Nephron (organoid): ENCODE results near the gene MMEL1.
A peak's percentile ranks its signal among the peaks of the same experiment; 100 is the strongest.

Experiments
- H3K27ac Mint-ChIP-seq, 3 experiments: 2 replicates each; pipeline ENCODE4 v1.8.0; 2020; ENCODE audit warnings: mixed read lengths in 3 of 3, mild to moderate bottlenecking in 2 of 3, moderate library complexity in 1 of 3
- H3K27me3 Mint-ChIP-seq: 2 replicates; pipeline ENCODE4 v1.8.0; 2021; ENCODE audit warnings: low read depth, mild to moderate bottlenecking, moderate library complexity, mixed read lengths
- H3K36me3 Mint-ChIP-seq: 2 replicates; pipeline ENCODE4 v1.8.0; 2020; ENCODE audit warnings: low read depth, mixed read lengths
- H3K4me1 Mint-ChIP-seq: 2 replicates; pipeline ENCODE4 v1.8.0; 2020; ENCODE audit warnings: mixed read lengths
- H3K4me3 Mint-ChIP-seq, 3 experiments: 2 replicates each; pipeline ENCODE4 v1.8.0; 2020; ENCODE audit warnings: mild to moderate bottlenecking in 3 of 3, mixed read lengths in 3 of 3, moderate library complexity in 2 of 3
- H3K9me3 Mint-ChIP-seq: 2 replicates; pipeline ENCODE4 v1.8.0; 2020; ENCODE audit warnings: mixed read lengths
- CTCF ChIP-seq, 3 experiments: fragments of 200-600 bp; sonication (generic); IDR thresholded peaks; one replicate each; pipeline ENCODE4 v1.5.0; 2021; ENCODE audit warnings: antibody characterized with exemption in 3 of 3; ENCODE audit not compliant: unreplicated experiment in 3 of 3

MMEL1 gene

DNA sequence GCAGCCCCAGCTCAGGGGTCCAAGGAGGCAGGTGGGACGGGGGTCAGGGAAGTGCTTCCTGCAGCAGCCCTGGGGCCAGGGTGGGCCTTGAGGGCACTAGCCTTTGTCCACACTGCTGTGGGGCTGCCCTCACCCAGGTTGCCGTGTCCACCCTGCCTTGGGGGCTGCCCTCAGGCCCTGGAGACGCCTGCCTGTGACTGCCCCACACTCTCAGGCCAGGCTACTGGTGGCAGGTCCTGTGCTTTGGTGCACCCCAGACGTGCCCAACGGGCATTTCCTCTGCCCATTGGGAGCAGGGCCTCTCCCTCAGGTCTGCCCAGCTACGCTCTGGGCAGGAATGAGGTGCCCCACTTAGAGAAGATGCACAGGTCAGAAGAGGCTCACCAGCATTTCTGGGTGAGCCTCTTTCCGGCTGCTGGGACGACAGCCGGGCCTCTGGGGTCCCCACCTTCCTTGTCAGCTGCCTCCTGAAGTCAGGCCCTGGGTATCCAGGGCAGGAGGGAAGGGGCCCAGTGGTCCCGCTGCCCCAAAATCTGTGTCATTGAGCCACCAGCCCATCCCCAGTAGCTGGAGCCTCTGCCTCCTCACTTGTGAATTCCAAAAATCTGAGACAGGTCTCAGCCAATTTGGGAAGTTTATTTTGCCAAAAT is 2.7 kb upstream of the MMEL1 start:
- Mint-ChIP-seq H3K9me3 (peaks cover 7% of the 10 kb centered on the region), H3K4me3 (no peak overlapping the region), H3K27me3 (peaks cover 43% of the 10 kb centered on the region), H3K36me3 (peaks cover 3% of the 10 kb centered on the region), H3K4me1 (peaks cover 3% of the 10 kb centered on the region), H3K27ac (no peak overlapping the region)
- no peak for TF ChIP-seq CTCF (IDR thresholded peaks at IDR 0.05; ENCODE audit: unreplicated experiment in 3 of 3)

DNA sequence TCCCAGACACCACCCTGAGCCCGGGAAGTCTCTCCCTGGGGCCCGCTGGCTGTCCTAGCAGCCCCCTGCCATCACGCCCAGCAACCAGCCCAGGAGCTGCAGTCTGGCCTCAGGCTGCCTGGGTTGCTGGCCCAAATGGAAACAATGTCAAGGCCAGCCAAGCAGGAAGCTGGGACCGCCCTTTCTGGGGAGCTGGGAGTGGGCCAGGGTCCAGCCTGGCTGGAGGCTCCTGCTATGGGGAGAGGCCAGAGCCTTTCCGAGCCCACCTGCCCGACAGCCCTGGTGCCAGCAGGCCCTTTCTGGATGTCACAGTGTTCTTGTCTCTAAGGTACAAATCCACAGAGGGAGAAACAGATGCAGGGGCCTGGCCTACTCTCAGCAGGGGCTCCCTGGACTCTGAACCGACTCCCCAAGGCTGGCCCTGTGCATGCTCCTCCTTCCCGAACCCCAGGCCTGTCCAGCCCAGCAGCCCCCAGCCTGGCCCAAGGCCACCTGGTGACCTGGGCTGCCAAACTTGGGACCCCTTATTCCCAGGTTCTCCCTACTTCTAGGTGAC is 1.2 kb upstream of the MMEL1 start:
- no peak overlapping the region for H3K4me3 Mint-ChIP-seq
- no peak overlapping the region for H3K27ac Mint-ChIP-seq
- peaks cover 3% of the 10 kb centered on the region for H3K36me3 Mint-ChIP-seq
- peaks cover 10% of the 10 kb centered on the region for H3K9me3 Mint-ChIP-seq
- no peak for TF ChIP-seq CTCF (IDR thresholded peaks at IDR 0.05; ENCODE audit: unreplicated experiment in 3 of 3)
- H3K4me1 Mint-ChIP-seq: peaks cover 3% of the 10 kb centered on the region
- peaks cover 55% of the 10 kb centered on the region for H3K27me3 Mint-ChIP-seq

DNA sequence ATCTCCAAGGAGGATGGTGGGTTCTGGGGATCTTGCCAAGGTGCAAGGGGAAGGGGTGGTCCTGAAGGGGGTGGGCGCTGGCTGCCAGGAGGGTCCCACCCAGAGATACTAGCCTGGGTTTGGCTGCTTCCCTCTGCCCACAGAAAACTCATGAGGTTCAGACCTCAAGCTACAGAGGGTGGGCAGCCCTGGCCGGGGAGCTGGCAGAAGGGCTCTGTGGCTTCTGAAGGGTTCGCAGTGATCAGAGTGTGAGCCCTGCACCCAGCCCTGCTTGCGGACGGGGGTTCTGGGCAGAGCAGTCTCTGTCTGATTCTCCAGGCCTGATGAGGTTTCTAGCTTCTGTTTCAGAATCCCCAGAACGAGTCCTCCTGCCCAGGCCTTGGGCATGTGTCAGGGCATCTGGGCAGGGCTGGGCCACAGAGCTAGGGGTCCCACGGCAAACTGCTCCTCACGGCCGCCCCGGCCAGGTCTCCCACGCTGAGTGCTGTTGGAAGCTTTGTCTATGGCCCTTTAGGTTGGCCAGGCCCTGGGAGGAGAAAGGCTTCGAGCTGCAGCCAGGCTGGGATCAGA is 635 bp upstream of the MMEL1 start:
- H3K36me3 Mint-ChIP-seq: peaks cover 3% of the 10 kb centered on the region
- H3K9me3 Mint-ChIP-seq: peaks cover 10% of the 10 kb centered on the region
- peaks cover 3% of the 10 kb centered on the region for H3K4me1 Mint-ChIP-seq
- H3K27ac Mint-ChIP-seq: no peak overlapping the region
- no peak for TF ChIP-seq CTCF (IDR thresholded peaks at IDR 0.05; ENCODE audit: unreplicated experiment in 3 of 3)
- H3K27me3 Mint-ChIP-seq: peaks cover 52% of the 10 kb centered on the region
- no peak overlapping the region for H3K4me3 Mint-ChIP-seq

DNA sequence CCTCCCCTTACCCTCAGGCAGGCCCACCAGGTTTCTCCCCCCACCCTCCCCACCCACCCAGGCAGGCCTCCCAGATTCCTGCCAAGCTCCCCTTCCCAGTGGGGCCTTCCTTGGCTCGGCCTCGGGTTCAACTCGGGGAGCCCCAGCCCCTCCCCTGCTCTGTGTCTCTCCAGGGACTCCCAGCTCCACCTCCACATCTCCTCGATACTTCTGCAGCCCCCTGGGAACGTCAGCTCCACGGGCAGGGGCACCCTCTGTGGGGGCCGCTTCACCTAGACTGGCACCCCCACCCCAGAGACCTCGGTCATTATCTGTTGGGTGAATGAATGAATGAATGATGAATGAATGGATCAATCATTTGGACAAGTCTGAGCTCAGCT is 775 bp downstream of the MMEL1 start:
- H3K9me3 Mint-ChIP-seq: peaks cover 8% of the 10 kb centered on the region
- peaks cover 55% of the 10 kb centered on the region for H3K27me3 Mint-ChIP-seq
- no peak for TF ChIP-seq CTCF (IDR thresholded peaks at IDR 0.05; ENCODE audit: unreplicated experiment in 3 of 3)
- H3K36me3 Mint-ChIP-seq: peaks cover 3% of the 10 kb centered on the region
- no peak overlapping the region for H3K27ac Mint-ChIP-seq
- H3K4me1 Mint-ChIP-seq: peaks cover 3% of the 10 kb centered on the region
- no peak overlapping the region for H3K4me3 Mint-ChIP-seq

GRCh38 chr1:2631136-2632050 is 1.4 kb downstream of the MMEL1 start:
- H3K36me3 Mint-ChIP-seq: peaks cover 3% of the 10 kb centered on the region

More at GRCh38 chr1:2631136-2632050, 1.4 kb downstream of the MMEL1 start:
- no peak for TF ChIP-seq CTCF (IDR thresholded peaks at IDR 0.05; ENCODE audit: unreplicated experiment in 3 of 3)
- Mint-ChIP-seq H3K4me1 (peaks cover 3% of the 10 kb centered on the region), H3K27ac (peak overlapping the region in 2 of 3 experiments; percentile 54 to 63), H3K27me3 (peaks cover 56% of the 10 kb centered on the region), H3K4me3 (peak overlapping the region in 2 of 3 experiments; percentile 24 to 55), H3K9me3 (peaks cover 8% of the 10 kb centered on the region)
